ENCODE measurements around the gene UGT1A5. TPM values are rescaled to one million over a fixed set of nuclear protein-coding genes. Genes with fewer than 3 reads are reported as not detected.

The UGT1A5 gene
- total and polyA plus RNA-seq, 12 donors: not detected

- DNase-seq: no peak
- Histone ChIP-seq H3K27ac (no peak overlapping the region), H3K27me3 (peaks cover 0 to 38% (median 14%) of the 10 kb centered on the region in 7 donors), H3K4me1 (no peaks in the 10 kb centered on the region), H3K36me3 (no peaks in the 10 kb centered on the region), H3K4me3 (no peak overlapping the region), H3K9me3 (peaks cover 0 to 9% (median 0%) of the 10 kb centered on the region in 11 donors)
- 89% methylated on average over 8 of the region's 8 CpGs for WGBS, 2 donors
- no peak for TF ChIP-seq CTCF (IDR thresholded peaks at IDR 0.05)
- no peak for ATAC-seq
- intact Hi-C loops (cut with DNase I): no loop called here
Observed at GRCh38 chr2:233811732-233812131, 99.0 kb downstream of the UGT1A5 start.

- Histone ChIP-seq H3K36me3 (no peaks in the 10 kb centered on the region), H3K27ac (no peak overlapping the region), H3K27me3 (peaks cover 0 to 43% (median 9%) of the 10 kb centered on the region in 7 donors), H3K4me1 (no peaks in the 10 kb centered on the region), H3K4me3 (no peak overlapping the region), H3K9me3 (peaks cover 0 to 9% (median 0%) of the 10 kb centered on the region in 11 donors)
- no peak for TF ChIP-seq CTCF (IDR thresholded peaks at IDR 0.05)
- intact Hi-C loops (cut with DNase I): no loop called here
- WGBS, 2 donors: 66 to 67% methylated on average over 3 of the region's 3 CpGs
- DNase-seq (no peak), ATAC-seq (no peak)
Observed at GRCh38 chr2:233813236-233814055, 100.7 kb downstream of the UGT1A5 start.

GRCh38 chr2:233814056-233814835, 101.5 kb downstream of the UGT1A5 start:
- no peak overlapping the region for H3K27ac ChIP-seq
- no peak for ATAC-seq
- intact Hi-C loops (cut with DNase I): no loop called here
- DNase-seq: no peak
- WGBS, 2 donors: 52 to 73% methylated on average over 2 of the region's 2 CpGs
- no peak for TF ChIP-seq CTCF (IDR thresholded peaks at IDR 0.05)
- H3K4me1 ChIP-seq: no peaks in the 10 kb centered on the region
- no peak overlapping the region for H3K4me3 ChIP-seq
- H3K27me3 ChIP-seq: peaks cover 0 to 40% (median 3%) of the 10 kb centered on the region in 7 donors
- H3K36me3 ChIP-seq: no peaks in the 10 kb centered on the region
- H3K9me3 ChIP-seq: peaks cover 0 to 9% (median 0%) of the 10 kb centered on the region in 11 donors

GRCh38 chr2:233815861-233816260, 103.2 kb downstream of the UGT1A5 start:
- Histone ChIP-seq H3K36me3 (no peaks in the 10 kb centered on the region), H3K4me3 (no peak overlapping the region), H3K4me1 (no peaks in the 10 kb centered on the region), H3K9me3 (peaks cover 0 to 9% (median 0%) of the 10 kb centered on the region in 11 donors), H3K27ac (no peak overlapping the region), H3K27me3 (peaks cover 0 to 35% (median 0%) of the 10 kb centered on the region in 7 donors)
- 88 to 92% methylated on average over 6 of the region's 6 CpGs for WGBS, 2 donors
- DNase-seq (no peak), ATAC-seq (no peak)
- no peak for TF ChIP-seq CTCF (IDR thresholded peaks at IDR 0.05)
- intact Hi-C loops (cut with DNase I): no loop called here
